Measurements from ENCODE around the gene TNP2.
"Not testable (repeated sequence)": the region's sequence is repeated elsewhere in the genome, so short reads cannot be mapped to it uniquely, and the experiment has no call there.

- TF ChIP-seq POLR2A (IDR thresholded peaks at IDR 0.05; ENCODE audit: low read length); GATA1 (IDR thresholded peaks at IDR 0.05; ENCODE audit: low read depth, low read length): not testable (repeated sequence)
Measured at GRCh38 chr16:11298950-11299547, 29.9 kb upstream of the TNP2 start.

All from erythroblast (primary cell).